ENCODE measurements around the gene PPP2R1B. TPM values are rescaled to one million over a fixed set of nuclear protein-coding genes. Genes with fewer than 3 reads are reported as not detected.

PPP2R1B gene
- total RNA-seq, 4 donors from 2014 or later = 18.7 to 22.4 (median 20.7) TPM

GRCh38 chr11:111782109-111782741 is 16.0 kb upstream of the PPP2R1B start:
- WGBS, 2 donors = 58 to 69% methylated on average over 5 of the region's 5 CpGs

GRCh38 chr11:111779118-111779517 is 12.9 kb upstream of the PPP2R1B start:
- intact Hi-C loops (cut with DNase I; ENCODE audit: low total_unique reads) = no loop called here
- no peak overlapping the region for H3K4me3 ChIP-seq (ENCODE audit: low read depth, poor library complexity, severe bottlenecking)
- no peak for DNase-seq (ENCODE audit: low spot score in 2 of 2)
- 85 to 91% methylated on average over 6 of the region's 6 CpGs for WGBS, 2 donors
- TF ChIP-seq CTCF (IDR thresholded peaks at IDR 0.05) = no peak
- TF ChIP-seq POLR2A (IDR thresholded peaks at IDR 0.05) = no peak

More at GRCh38 chr11:111782109-111782741, 16.0 kb upstream of the PPP2R1B start:
- TF ChIP-seq POLR2A (IDR thresholded peaks at IDR 0.05) (no peak), CTCF (IDR thresholded peaks at IDR 0.05) (no peak)
- intact Hi-C loops (cut with DNase I; ENCODE audit: low total_unique reads) = loop anchor here (10.0 kb wide), 1 partner anchor 53 kb away; no protein-coding TSS in a partner anchor
- H3K4me3 ChIP-seq (ENCODE audit: low read depth, poor library complexity, severe bottlenecking) = no peak overlapping the region
- DNase-seq (ENCODE audit: low spot score in 2 of 2) = no peak

GRCh38 chr11:111778047-111778558 is 11.9 kb upstream of the PPP2R1B start:
- 87 to 96% methylated on average over 3 of the region's 3 CpGs for WGBS, 2 donors
- no peak for TF ChIP-seq CTCF (IDR thresholded peaks at IDR 0.05)
- TF ChIP-seq POLR2A (IDR thresholded peaks at IDR 0.05) = no peak
- DNase-seq (ENCODE audit: low spot score in 2 of 2) = no peak
- no peak overlapping the region for H3K4me3 ChIP-seq (ENCODE audit: low read depth, poor library complexity, severe bottlenecking)
- intact Hi-C loops (cut with DNase I; ENCODE audit: low total_unique reads) = no loop called here

GRCh38 chr11:111777094-111778046 is 11.2 kb upstream of the PPP2R1B start:
- intact Hi-C loops (cut with DNase I; ENCODE audit: low total_unique reads) = loop anchor here (2.0 kb wide), 1 partner anchor 177 kb away; no protein-coding TSS in a partner anchor
- WGBS, 2 donors = 74 to 82% methylated on average over 4 of the region's 4 CpGs
- TF ChIP-seq CTCF (IDR thresholded peaks at IDR 0.05) (peak in 1 of 3 donors; percentile 43), POLR2A (IDR thresholded peaks at IDR 0.05) (no peak)
- H3K4me3 ChIP-seq (ENCODE audit: low read depth, poor library complexity, severe bottlenecking) = no peak overlapping the region
- peak in 1 of 2 donors; percentile 31 for DNase-seq (ENCODE audit: low spot score in 2 of 2)

- no peak for TF ChIP-seq CTCF (IDR thresholded peaks at IDR 0.05)
- no peak for TF ChIP-seq POLR2A (IDR thresholded peaks at IDR 0.05)
- intact Hi-C loops (cut with DNase I; ENCODE audit: low total_unique reads) = loop anchor here (2.0 kb wide), 1 partner anchor 176 kb away; no protein-coding TSS in a partner anchor
- 87 to 88% methylated on average over 6 of the region's 6 CpGs for WGBS, 2 donors
- DNase-seq (ENCODE audit: low spot score in 2 of 2) = no peak
- H3K4me3 ChIP-seq (ENCODE audit: low read depth, poor library complexity, severe bottlenecking) = no peak overlapping the region
Measured at GRCh38 chr11:111776398-111777093, 10.4 kb upstream of the PPP2R1B start.
